SK-N-MC (cell line): ENCODE data around the gene BRICD5.

Experiments
- EZH2 ChIP-seq: fragments of 200-600 bp; sonication (generic); IDR thresholded peaks from one replicate; pipeline ENCODE4 v1.6.1; 2017; ENCODE audit warnings: antibody characterized with exemption
- FOXP2 ChIP-seq: optimal IDR thresholded peaks from 2 replicates; pipeline ENCODE3; 2011; ENCODE audit warnings: mild to moderate bottlenecking, moderate library complexity; ENCODE audit not compliant: insufficient read depth; ENCODE audit errors: extremely low read length, control extremely low read depth
- POLR2AphosphoS5 ChIP-seq: IDR thresholded peaks from 2 replicates; pipeline ENCODE4 v1.6.1; 2012; ENCODE audit warnings: mild to moderate bottlenecking, low read depth, low read length, borderline replicate concordance

DNA sequence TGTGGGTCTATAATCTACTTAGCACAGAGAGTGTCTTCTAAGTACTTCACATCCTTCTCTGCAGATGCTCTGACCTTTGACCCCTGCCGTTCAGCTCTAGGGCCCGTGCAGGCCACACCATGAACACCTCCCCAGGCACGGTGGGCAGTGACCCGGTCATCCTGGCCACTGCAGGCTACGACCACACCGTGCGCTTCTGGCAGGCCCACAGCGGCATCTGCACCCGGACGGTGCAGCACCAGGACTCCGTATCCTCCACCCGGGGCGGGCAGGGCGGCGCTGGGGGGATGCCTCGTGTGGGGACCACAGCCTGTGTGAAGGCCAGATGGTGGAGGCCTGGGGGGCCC is 4.7 kb downstream of the BRICD5 start:
- TF ChIP-seq EZH2 (no peak), POLR2AphosphoS5 (no peak), FOXP2 (no peak)
